HepG2 (cell line): ENCODE results near the gene DNALI1. TPM values are rescaled to one million over a fixed set of nuclear protein-coding genes. Genes with fewer than 3 reads are reported as not detected.
A peak's percentile ranks its signal among the peaks of the same experiment; 100 is the strongest.

ENCODE experiments used
- ASH2L ChIP-seq: fragments of 300-600, 200-600 bp; sonication (generic); IDR thresholded peaks from 2 replicates; pipeline ENCODE4 v1.7.0; 2017; ENCODE audit warnings: low read depth, mild to moderate bottlenecking, moderate library complexity, mixed read lengths, low read length; ENCODE audit not compliant: insufficient read length
- FOXA1 ChIP-seq, 2 experiments: fragments of 450-650 bp in 1 of 2; sonication (generic) in 1 of 2; formaldehyde crosslinking in 1 of 2; IDR thresholded peaks; 2 replicates each; pipeline versions ENCODE4 v1.4.0 to v1.6.1; 2016 to 2020; ENCODE audit warnings: missing genetic modification reagents in 1 of 2
- MXD1 ChIP-seq: sonication (generic); formaldehyde crosslinking; IDR thresholded peaks from 2 replicates; pipeline ENCODE4 v1.4.0; 2020; ENCODE audit warnings: mild to moderate bottlenecking, missing genetic modification reagents
- PCBP2 ChIP-seq: fragments of 200-400 bp; formaldehyde crosslinking; optimal IDR thresholded peaks from 2 replicates; pipeline ENCODE3; 2018; ENCODE audit warnings: low read length, low read depth; ENCODE audit not compliant: poor library complexity, severe bottlenecking
- POLR2AphosphoS5 ChIP-seq: IDR thresholded peaks from 2 replicates; pipeline ENCODE4 v1.6.1; 2012; ENCODE audit warnings: low read depth, low read length
- THAP11 ChIP-seq: IDR thresholded peaks from 2 replicates; pipeline ENCODE4 v1.6.1; 2016; ENCODE audit warnings: missing biosample characterization, missing genetic modification reagents
- ZBTB10 ChIP-seq: sonication (generic); formaldehyde crosslinking; IDR thresholded peaks from 2 replicates; pipeline ENCODE4 v1.4.0; 2020; ENCODE audit warnings: missing genetic modification reagents, borderline replicate concordance
- ZBTB21 ChIP-seq: sonication (generic); formaldehyde crosslinking; IDR thresholded peaks from 2 replicates; pipeline ENCODE4 v1.4.0; 2020; ENCODE audit warnings: missing genetic modification reagents
- ZFP36L2 ChIP-seq: sonication (generic); formaldehyde crosslinking; IDR thresholded peaks from 2 replicates; pipeline ENCODE4 v1.4.0; 2020; ENCODE audit warnings: missing genetic modification reagents
- ZFY ChIP-seq: sonication (generic); formaldehyde crosslinking; IDR thresholded peaks from 2 replicates; pipeline ENCODE4 v1.4.0; 2020; ENCODE audit warnings: missing genetic modification reagents
- ZNF446 ChIP-seq: sonication (generic); formaldehyde crosslinking; IDR thresholded peaks from 2 replicates; pipeline ENCODE4 v1.5.0; 2020; ENCODE audit warnings: mild to moderate bottlenecking, missing genetic modification reagents
- ZNF510 ChIP-seq: sonication (generic); formaldehyde crosslinking; IDR thresholded peaks from 2 replicates; pipeline ENCODE4 v1.4.0; 2020; ENCODE audit warnings: low read depth, mild to moderate bottlenecking, missing genetic modification reagents
- ZNF552 ChIP-seq: sonication (generic); formaldehyde crosslinking; IDR thresholded peaks from 2 replicates; pipeline ENCODE4 v1.9.0; 2022; ENCODE audit warnings: missing genetic modification reagents, mild to moderate bottlenecking, borderline replicate concordance
- ZNF747 ChIP-seq: sonication (generic); formaldehyde crosslinking; IDR thresholded peaks from 2 replicates; pipeline ENCODE4 v1.8.1; 2023; ENCODE audit warnings: missing genetic modification reagents, mild to moderate bottlenecking, borderline replicate concordance
- ZNF761 ChIP-seq: sonication (generic); formaldehyde crosslinking; conservative IDR thresholded peaks from 2 replicates; pipeline ENCODE4 v1.4.0; 2020; ENCODE audit warnings: mild to moderate bottlenecking, missing genetic modification reagents
- ZNF773 ChIP-seq: sonication (generic); formaldehyde crosslinking; IDR thresholded peaks from 2 replicates; pipeline ENCODE4 v1.4.0; 2020; ENCODE audit warnings: missing genetic modification reagents, borderline replicate concordance
- ZSCAN25 ChIP-seq: sonication (generic); formaldehyde crosslinking; IDR thresholded peaks from 2 replicates; pipeline ENCODE4 v1.8.0; 2022; ENCODE audit warnings: mild to moderate bottlenecking, missing genetic modification reagents
- polyA plus RNA-seq, 8 experiments: library from polyadenylated mRNA; depleted of rRNA in 3 of 8; stranded (reverse) in 7 of 8; unstranded in 1 of 8; fragments of >200 nt; fragmentation: Illumina TruSeq in 4 of 8; extraction: Trizol in 4 of 8; gene quantifications; 2 replicates each; pipeline versions ENCODE4 v1.2.1 to v1.2.3, GENCODE V29; 2011 to 2016; ENCODE audit warnings: low read depth in 4 of 8, missing spikeins in 1 of 8, mixed read lengths in 1 of 8; ENCODE audit not compliant: insufficient read depth in 1 of 8
- total RNA-seq, 5 experiments: library from RNA; depleted of rRNA; stranded (reverse); fragments of >200 nt; fragmentation: Illumina TruSeq; extraction: Trizol; gene quantifications; 2 replicates each; pipeline ENCODE4 v1.2.3, GENCODE V29; 2016; ENCODE audit warnings: low read depth in 1 of 5
- TF ChIP-seq, protein P1 (sequence below): sonication (generic); formaldehyde crosslinking; IDR thresholded peaks from 2 replicates; pipeline ENCODE4 v1.5.0; 2020; ENCODE audit warnings: mild to moderate bottlenecking, missing genetic modification reagents, borderline replicate concordance
- TF ChIP-seq, protein P2 (sequence below): fragments of 450-650 bp; IDR thresholded peaks from 2 replicates; pipeline ENCODE4 v1.6.1; 2017

The DNALI1 gene
- total and polyA plus RNA-seq, 2 of the 13 experiments (the other 11 are each of a cell fraction or from before 2014, with no cell fraction given): 0.42 to 0.70 TPM

DNA sequence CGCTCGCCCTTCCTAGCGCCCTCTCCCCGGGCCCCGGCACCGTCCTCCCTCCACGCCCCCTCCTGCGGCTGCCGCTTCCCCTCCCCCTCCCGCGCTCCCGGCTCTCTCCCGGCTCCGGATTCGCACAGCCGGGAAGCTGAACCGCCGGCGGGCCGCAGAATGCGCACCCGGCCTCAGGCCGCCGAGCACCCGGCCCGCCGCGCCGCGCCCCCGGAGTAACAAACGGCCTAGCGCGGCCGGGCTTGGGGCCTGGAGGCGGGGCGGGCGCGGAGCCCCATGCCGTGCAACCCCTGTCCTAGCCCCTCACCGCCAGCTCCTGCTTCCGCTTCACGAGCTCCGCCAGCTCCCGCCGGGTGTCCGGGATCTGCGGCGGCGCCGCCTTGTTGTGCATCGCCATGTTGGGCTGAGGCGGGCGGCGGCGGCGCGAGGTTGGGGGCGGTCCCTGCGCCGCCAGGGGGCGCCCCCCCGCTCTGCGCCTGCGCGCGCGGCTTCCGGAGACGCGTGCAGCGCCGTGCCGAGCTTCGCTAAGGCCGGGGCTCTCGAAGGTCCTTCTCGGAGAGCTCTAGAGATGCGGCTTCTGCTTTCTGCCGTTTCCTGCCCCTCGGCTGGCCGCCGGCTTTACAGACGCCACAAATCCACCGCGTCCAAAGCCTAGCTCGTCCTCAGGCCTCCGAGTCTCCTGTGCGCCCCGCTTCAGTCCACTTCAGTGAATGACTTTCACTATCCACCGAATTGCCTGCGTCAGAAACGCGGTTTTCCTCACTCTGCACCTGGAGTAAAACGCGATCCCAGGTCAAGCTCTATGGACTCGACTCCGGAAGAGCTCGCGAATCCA is 42.2 kb upstream of the DNALI1 start, which contains the start of gene MEAF6 (continued):
- TF ChIP-seq, protein P1, sequence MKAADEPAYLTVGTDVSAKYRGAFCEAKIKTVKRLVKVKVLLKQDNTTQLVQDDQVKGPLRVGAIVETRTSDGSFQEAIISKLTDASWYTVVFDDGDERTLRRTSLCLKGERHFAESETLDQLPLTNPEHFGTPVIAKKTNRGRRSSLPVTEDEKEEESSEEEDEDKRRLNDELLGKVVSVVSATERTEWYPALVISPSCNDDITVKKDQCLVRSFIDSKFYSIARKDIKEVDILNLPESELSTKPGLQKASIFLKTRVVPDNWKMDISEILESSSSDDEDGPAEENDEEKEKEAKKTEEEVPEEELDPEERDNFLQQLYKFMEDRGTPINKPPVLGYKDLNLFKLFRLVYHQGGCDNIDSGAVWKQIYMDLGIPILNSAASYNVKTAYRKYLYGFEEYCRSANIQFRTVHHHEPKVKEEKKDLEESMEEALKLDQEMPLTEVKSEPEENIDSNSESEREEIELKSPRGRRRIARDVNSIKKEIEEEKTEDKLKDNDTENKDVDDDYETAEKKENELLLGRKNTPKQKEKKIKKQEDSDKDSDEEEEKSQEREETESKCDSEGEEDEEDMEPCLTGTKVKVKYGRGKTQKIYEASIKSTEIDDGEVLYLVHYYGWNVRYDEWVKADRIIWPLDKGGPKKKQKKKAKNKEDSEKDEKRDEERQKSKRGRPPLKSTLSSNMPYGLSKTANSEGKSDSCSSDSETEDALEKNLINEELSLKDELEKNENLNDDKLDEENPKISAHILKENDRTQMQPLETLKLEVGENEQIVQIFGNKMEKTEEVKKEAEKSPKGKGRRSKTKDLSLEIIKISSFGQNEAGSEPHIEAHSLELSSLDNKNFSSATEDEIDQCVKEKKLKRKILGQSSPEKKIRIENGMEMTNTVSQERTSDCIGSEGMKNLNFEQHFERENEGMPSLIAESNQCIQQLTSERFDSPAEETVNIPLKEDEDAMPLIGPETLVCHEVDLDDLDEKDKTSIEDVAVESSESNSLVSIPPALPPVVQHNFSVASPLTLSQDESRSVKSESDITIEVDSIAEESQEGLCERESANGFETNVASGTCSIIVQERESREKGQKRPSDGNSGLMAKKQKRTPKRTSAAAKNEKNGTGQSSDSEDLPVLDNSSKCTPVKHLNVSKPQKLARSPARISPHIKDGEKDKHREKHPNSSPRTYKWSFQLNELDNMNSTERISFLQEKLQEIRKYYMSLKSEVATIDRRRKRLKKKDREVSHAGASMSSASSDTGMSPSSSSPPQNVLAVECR: peak; percentile 76
- TF ChIP-seq ZNF747 (CRISPR knock-in tag) (no peak), ZNF552 (peak; percentile 94; the same call in 1 of the 2 replicates), ZBTB10 (peak; percentile 76; the same call in 1 of the 2 replicates), PCBP2 (no peak), POLR2AphosphoS5 (peak; percentile 70; the same call in 1 of the 2 replicates), ZNF761 (CRISPR knock-in tag) (0 out of 2 replicates have a peak, but pooled peaks have one; percentile 35), ZNF446 (CRISPR knock-in tag) (no peak), FOXA1 (IDR thresholded peaks at IDR 0.05) (no peak), FOXA1 (CRISPR knock-in tag; IDR thresholded peaks at IDR 0.05) (no peak), MXD1 (CRISPR knock-in tag) (peak; percentile 93), ZFP36L2 (CRISPR knock-in tag) (no peak), ASH2L (peak; percentile 89), THAP11 (CRISPR knock-in tag) (peak; percentile 66; the same call in 1 of the 2 replicates), ZNF510 (CRISPR knock-in tag) (peak; percentile 94; the same call in 1 of the 2 replicates), ZBTB21 (CRISPR knock-in tag) (peak; percentile 55; the same call in 1 of the 2 replicates), ZFY (peak; percentile 77), ZSCAN25 (CRISPR knock-in tag) (no peak), ZNF773 (CRISPR knock-in tag) (peak; percentile 85)
- TF ChIP-seq, protein P2, sequence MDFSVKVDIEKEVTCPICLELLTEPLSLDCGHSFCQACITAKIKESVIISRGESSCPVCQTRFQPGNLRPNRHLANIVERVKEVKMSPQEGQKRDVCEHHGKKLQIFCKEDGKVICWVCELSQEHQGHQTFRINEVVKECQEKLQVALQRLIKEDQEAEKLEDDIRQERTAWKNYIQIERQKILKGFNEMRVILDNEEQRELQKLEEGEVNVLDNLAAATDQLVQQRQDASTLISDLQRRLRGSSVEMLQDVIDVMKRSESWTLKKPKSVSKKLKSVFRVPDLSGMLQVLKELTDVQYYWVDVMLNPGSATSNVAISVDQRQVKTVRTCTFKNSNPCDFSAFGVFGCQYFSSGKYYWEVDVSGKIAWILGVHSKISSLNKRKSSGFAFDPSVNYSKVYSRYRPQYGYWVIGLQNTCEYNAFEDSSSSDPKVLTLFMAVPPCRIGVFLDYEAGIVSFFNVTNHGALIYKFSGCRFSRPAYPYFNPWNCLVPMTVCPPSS: no peak
